Hematopoietic multipotent progenitor cell treated with erythropoietin and hydrocortisone succinate and interleukin-3 and kit ligand, for 17 days (in vitro differentiated cells): ENCODE results near the gene PTCRA.
"Not testable (repeated sequence)": the region's sequence is repeated elsewhere in the genome, so short reads cannot be mapped to it uniquely, and the experiment has no call there.

Source experiments
- DNase-seq: peaks from one replicate; pipeline ENCODE4 v3.0.0-alpha.2; 2015; ENCODE audit warnings: low spot score

The PTCRA gene

DNA sequence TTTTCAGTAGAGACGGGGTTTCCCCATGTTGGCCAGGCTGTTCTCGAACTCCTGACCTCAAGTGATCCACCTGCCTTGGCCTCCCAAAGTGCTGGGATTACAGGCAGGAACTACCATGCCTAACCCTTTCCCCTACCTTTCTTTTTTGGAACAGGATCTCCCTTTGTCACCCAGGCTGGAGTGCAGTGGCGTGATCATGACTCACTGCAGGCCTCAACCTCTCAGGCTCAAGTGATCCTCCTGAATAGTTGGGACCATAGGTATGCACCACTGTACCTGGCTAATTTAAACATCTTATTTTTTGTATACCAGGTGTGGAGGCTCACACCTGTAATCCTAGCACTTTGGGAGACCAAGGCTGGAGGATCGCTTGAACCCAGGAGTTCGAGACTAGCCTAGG lies 25.5 kb downstream of the PTCRA start:
- DNase-seq: not testable (repeated sequence)

DNA sequence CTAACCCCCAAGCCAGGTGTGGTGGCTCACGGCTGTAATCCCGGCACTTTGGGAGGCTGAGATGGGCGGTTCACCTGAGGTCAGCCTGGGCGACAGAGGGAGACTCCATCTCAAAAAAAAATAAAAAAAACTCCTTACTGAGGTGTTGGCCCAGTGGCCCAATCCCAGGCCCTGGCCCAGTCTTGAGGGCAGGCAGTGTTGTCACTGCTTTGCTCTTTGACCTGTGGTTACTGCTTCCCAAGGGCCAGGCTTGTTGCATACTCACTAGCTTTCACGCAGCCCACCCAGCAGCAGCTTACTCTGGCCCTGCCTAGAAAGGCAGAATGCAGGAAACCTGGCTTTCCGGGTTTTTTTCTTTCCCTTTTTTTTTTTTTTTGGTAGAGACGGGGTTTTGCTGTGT lies 26.6 kb downstream of the PTCRA start:
- DNase-seq: no peak

DNA sequence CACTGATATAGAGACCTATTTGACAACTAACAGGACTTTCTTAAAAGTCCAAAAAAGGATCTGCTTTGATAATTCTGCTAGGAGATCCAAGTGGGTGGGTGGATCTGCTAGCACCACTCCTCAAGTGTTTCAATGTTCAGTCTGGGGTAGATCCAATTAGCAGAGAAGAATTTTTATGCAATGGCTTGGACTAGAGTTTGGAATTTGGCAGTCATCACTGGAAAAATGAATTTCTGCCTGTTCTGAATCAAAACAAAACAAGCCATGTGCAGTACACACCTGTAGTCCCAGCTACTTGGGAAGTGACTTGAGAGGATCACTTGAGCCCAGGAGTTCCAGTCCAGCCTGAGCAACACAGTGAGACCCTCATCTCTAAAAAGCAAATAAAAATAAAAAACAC lies 32.1 kb downstream of the PTCRA start:
- DNase-seq: no peak

DNA sequence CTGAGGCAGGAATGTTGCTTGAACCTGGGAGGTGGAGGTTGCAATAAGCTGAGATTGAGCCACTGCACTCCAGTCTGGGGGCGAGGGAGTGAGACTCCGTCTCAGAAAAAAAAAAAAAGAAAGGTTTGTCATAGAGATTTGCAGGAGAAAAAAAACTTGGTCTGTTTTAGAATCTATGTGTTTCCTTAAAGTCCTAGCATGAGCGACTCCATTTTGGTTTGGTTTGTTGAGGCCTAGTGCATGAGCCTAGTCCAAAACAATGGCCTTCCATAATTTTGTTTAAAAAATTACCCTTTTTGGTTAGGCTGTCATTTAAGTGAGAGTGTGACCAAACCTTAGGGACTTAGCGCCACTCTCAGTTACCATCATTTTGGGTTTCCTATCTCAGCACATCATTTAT lies 36.5 kb downstream of the PTCRA start:
- DNase-seq: no peak

DNA sequence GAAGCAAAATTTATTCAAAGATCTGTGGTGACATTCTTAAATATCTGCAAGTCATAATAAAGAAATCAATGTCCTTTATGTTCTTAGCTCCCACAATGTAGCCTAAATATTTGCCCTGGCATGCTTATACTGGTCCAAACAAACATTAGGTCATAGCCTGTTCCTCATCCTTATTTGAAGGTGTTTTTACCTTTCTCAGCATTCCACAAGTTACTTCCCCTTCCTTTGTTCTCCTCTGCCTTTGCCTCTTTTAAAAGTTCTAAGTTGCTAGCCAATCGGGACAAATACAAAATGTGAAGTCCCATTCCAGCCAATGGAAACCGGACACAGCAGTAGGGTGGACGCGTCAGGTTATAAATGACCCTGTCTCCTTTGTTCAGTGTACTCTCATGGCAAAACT lies 38.6 kb downstream of the PTCRA start:
- not testable (repeated sequence) for DNase-seq

DNA sequence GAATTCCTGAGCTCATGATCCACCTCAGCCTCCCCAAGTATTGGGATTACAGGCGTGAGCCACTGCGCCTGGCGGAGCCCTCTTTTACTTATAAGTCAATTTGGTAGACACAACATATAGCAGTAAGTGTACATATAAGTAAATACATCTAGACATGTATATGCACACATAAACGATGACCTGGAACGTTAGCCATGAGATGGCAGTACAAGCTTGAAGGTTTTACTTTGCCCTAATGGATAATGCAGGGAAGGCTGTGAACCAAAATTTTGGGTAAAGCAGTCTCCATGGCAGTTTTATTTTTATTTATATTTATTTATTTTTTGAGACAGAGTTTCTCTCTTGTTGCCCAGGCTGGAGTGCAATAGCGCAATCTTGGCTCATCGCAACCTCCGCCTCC lies 42.3 kb downstream of the PTCRA start:
- peak; percentile 37 for DNase-seq

DNA sequence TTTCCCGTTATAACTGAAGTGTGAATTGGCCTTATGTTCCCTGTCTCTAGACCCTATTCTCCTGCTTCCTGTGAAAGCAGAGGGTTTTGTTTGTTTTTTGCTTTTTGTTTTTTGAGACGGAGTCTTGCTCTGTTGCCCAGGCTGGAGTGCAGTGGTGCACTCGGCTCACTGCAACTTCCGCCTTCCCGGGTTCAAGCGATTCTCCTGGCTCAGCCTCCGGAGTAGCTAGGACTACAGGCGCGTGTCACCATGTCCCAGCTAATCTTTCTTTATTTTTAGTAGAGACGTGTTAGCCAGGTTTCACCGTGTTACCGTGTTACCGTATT lies 44.0 kb downstream of the PTCRA start:
- DNase-seq: no peak

DNA sequence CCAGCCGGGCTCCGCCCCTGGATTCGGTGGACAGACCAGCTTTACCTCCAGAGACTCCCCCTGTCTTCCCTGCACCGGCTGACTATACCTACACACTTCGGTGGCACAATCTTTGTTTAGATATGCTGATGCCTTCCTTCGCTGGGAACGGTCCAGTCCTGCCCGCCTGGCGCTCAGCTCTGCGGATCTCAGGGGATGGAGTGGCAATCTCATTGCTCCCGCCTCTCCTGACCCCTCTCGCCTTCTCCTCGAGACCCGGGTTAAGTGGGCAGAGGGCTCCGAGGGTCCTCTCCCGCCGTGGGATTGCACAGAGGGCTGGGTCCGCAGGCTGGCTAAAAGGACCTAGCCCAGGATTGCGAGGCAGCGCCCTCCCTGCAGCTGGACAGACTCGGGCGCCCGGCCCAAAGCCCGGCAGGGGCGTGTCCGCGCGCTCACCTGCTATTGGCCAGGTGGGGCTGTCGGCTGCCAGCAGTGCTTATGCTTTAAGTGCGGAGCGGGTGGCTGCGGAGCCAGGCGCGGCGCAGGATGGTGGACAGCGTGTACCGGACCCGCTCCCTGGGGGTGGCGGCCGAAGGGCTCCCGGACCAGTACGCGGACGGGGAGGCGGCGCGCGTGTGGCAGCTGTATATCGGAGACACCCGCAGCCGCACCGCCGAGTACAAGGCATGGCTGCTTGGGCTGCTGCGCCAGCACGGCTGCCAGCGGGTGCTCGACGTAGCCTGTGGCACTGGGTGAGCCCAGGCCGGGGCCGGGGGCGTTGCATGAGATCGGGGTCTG lies 44.6 kb downstream of the PTCRA start, which contains the start of gene GNMT:
GNMT (plus strand) TSS at position 512 of the 777 bp plus-strand sequence; CDS start at position 526, 14 bp downstream.
- no peak for DNase-seq

DNA sequence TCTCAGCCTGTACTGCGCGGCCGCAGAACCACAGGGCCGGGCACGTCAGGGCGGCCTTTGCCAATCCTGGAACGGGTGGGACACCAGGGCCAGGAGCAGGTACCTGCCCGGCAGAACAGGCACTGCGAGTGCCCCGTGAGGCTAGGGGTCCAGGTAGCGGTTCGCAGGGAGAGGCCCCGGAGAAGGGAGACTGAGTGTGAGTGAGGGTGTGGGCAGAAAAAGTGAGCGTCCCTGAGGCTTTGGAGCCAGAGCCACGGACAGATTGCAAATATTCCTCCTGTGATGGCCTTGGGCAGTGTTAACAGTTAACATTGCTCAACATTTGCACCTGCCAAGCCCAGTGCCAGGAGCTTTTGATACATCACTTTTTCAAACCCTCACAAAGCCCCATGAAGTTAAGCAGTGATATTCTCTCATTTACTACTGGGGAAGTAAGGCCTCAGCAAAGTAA lies 45.2 kb downstream of the PTCRA start:
- no peak for DNase-seq

DNA sequence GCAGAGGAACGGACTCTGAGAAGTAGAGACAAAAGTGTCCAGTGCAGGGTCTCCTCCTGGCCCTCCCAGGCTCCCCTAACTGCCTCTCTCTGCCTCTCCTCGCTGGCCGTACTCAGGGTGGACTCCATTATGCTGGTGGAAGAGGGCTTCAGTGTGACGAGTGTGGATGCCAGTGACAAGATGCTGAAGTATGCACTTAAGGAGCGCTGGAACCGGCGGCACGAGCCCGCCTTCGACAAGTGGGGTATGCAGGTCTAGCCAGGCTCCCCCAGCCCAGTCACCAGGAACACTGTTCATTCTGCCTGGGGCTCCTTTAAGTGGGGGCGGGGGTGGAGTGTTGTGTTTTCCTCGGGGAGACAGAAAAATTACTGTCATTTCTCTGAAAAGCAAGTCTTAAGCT lies 46.2 kb downstream of the PTCRA start:
- DNase-seq: no peak

DNA sequence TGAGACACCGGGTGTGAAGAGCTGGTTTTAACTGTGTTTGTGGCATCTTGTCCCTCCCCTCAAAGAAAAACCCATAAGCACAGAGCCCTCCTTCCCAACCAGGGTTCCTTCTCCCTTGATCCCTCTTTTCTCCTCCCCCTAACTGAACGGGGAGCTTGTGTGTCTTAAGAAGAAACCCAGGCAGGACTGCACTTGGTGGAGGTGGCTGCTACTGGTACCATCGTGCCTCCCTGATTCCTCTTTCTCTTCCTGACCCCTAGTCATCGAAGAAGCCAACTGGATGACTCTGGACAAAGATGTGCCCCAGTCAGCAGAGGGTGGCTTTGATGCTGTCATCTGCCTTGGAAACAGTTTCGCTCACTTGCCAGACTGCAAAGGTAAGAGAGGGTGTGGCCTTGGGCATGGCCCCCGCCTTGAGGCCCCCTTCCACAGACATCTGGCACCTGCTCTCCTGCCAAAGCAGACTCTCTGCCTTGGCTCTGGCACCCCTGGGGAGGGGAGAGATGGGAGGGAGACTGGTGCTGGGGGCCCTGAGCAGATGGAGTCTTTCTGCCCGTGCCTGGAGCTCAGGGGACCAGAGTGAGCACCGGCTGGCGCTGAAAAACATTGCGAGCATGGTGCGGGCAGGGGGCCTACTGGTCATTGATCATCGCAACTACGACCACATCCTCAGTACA lies 46.8 kb downstream of the PTCRA start:
- DNase-seq: no peak

DNA sequence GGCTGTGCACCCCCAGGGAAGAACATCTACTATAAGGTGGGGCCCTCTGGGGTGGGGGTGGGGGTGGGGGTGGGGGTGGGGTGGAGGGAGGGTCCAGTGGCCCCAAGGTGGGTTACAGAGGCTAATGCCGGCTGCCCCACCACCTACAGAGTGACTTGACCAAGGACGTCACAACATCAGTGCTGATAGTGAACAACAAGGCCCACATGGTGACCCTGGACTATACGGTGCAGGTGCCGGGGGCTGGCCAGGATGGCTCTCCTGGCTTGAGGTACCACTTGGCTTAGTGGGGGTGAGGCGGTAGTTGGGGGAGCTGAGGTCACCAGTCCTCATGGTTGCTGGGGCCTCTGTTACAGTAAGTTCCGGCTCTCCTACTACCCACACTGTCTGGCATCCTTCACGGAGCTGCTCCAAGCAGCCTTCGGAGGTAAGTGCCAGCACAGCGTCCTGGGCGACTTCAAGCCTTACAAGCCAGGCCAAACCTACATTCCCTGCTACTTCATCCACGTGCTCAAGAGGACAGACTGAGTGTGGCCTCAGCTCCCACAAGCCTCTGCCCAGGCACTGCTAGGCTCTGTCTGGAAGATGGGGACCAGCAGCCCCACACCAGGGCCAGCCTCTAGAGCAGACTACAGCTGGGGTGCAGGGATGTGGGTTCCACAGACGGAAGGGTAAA lies 47.5 kb downstream of the PTCRA start:
- no peak for DNase-seq

DNA sequence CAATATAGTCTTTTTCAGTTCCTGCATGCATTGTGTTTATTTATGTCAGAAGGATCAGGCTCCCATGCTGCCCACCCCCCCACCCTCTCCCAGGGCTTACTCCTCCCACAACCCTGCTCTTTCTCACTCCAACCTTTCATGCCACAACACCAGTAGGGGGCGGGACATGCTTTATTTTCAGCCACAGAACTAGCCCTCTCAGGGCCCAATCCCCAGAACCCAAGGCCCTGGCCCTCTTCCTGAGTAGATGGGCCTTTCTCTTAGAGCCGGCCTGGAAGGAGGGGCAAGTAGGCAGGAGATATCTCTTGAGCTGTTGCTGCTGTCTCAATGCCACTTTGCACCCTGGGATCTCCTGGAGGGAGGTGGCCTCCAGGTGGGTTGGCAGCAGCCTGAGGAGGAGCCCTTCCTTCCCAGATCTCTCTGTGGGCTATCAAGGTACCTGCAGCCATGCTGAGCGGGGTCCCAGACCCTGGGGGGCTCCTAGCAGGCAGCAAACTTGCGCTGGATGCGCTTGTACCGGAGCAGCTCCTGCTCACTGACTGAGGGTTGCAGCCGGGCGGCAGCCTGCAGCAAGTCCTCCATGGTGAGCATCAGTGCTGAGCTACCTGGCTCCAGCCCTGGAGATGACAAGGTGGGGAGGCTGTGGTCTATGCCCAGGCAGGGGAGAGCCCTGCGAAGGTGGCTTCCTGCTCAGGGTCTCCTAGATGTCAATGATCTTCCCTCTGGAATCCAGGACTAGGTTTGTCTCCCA lies 48.2 kb downstream of the PTCRA start:
- peak; percentile 63 for DNase-seq

DNA sequence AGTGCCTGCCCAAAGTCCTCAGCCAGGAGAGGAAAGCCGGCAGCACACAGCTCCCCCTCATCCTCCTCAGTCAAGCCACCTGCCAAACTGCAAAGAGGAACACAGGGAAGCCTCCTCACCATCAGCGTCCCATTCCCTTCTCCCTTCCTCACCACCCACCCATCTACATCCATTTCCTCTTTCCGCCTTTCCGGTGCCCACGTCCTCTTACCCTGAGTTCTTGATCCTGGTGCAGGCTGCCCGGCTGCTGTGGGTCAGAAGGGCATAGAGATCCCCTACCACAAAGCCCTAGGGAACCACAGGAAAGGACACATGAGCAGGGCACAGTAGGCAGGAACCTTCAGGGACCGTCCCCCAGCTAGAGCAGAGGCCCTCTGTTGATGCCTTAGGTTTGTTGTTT lies 50.7 kb downstream of the PTCRA start:
- DNase-seq: no peak

DNA sequence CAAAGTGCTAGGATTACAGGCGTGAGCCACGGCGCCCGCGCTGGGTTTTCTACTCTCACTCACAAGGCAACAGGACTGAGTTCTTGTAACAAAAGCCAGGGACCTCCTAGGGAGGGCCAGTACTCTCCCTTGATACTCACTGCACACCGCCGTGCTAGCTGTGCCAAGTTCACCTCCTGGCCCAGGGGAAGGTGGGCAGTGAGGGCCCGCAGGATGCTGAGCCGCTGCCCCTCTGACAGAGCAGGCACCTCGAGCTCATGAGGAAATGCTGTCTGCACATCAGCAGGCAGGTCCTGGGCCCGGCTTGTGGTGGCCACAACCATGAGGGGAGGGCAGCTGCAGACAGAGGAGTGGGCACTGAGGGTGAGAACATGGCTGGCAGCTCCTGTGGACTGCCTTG lies 51.4 kb downstream of the PTCRA start:
- DNase-seq: no peak

DNA sequence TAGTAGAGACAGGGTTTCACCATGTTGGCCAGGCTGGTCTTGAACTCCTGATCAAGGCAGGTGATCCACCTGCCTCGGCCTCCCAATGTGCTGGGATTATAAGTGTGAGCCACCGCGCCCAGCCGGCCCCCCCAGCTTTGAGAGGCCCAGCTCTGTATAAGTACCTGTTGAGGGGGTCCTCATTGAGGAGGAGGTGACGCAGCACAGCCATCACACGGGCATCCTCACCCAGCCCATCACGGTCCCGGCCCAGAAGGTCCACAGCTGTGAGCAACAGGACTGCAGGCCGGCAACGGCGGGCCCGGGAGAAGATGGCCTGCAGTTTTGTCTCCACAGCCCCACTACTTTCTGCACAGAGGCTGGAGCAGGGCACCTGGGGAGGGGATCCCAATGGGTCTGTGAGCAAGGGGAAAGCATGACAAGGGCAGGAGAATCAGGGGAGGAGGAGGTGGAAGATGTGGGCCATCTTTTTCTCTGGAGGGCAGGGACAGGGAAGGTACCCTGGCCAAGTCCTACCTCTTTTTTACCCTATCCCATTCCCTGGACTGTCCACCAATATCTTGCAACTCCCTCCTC lies 52.4 kb downstream of the PTCRA start:
- DNase-seq: no peak

DNA sequence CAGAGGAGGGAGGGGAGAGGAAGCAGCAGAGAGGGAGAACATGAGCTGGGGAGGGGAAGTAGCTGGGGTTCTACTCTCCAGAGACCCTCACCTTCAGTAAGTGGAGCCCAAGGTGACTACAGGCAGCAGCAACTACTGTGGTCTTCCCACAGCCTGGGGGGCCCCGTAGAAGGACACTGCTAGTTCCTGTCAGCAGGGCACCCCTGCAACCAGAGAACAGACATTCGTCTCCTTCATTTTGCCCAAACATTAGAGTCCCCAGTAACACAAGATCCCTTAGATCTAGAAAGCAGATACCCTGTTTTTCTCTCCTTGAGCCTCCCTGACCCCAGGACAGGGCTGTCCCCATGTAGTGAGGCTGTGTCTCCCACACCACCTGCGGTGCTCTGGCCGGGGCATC lies 52.9 kb downstream of the PTCRA start:
- no peak for DNase-seq

DNA sequence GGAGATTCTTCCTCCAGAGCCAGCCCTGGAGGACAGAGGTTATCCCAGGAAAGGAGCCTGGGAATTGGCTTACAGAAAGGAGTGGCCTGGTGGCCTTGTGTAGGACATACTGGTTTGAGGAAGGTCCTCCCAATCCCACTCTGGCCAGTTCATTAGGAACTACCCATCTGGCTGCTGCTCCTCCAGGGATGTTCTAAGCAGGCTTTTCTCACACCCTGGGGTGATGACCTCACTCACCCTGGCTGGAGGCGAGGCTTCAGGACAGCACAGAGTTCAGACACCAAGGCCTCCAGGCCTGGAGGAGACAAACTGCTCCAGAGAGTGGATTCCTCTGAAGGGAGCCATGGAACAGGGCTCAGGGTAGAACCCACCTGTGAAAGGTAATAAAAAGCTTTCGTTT lies 53.6 kb downstream of the PTCRA start:
- DNase-seq: no peak

DNA sequence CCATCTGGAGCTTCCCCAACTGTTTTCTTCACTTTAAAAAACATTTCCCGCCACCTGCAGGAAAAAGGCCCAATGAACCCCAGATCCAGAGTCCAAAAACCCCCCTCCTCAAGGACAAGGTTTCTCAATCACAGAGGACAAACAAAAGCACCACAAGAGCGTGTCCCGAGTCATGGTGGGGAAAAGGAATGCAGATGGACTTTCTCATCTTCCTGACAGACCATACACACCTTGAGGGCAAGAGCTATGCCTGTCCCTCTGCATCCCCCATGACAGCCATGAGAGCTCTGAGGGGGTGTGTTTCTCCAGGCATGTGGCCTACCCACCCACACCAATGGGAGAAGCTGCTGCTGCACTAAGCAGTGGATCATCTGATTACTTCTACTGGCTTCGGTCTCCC lies 54.1 kb downstream of the PTCRA start:
- no peak for DNase-seq

DNA sequence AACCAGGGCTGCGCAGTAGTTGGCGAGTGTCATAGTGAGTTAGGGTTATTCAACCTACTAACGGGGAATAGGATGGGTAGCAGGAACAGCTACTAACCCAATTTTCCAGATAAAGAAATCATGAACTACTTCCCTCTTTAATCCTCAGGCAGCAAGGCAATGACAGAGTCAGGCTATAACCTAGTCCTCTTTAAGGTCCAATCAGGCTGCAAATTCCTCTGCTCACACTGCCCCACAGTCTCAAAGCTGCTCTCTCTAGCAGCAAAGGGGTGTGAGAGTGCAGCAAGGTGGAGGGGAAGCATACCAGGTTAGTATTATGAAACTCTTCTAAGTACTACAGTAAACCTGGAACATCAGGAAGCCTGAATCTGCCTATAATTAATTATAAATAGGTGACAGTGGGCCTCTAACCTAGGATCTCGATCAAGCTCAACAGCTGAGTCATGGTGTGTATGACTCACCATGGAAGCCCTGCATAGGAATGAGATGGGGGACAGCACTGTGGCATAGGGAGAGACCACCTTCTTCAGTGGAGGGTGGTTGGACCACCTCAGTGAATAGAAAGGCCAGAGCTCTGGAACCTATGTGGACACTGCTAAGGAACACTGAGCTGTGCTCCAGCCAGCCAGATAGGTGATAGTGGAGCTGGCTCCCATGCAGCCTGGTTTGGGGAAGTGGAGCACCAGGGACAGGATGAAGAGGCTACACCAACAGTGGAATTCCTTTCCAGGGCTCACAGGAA lies 55.2 kb downstream of the PTCRA start:
- peak; percentile 54 for DNase-seq

DNA sequence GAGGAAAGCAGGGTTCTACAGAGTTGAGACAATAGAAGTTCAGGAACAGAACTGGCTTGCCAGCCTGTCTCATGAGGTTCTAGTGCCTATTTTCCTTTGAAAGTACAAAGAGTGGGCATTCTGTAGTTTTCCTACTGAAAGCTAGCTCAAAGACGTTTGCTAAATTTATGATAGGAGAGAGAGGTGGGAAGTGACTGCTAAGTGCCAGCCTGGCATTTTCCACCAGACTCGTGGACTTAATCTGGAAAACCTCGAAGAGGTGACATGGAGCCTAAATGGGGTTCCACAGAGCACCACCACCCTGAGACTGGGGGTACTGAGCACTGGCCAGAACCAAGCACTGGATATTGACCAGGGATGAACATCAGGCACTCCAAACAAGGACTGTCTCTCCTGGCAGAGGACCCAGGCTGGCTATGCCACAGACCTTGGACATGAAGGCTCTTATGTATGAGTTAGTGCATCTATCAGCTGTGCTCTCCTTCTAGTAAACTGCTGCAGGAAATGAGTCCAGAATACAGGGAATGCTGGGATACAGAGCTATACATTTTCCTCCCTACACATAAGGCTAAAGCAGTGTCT lies 56.0 kb downstream of the PTCRA start:
- no peak for DNase-seq
